ENCODE measurements around the gene CEBPE. TPM values are rescaled to one million over a fixed set of nuclear protein-coding genes. Genes with fewer than 3 reads are reported as not detected.

Gene CEBPE
- total and polyA plus RNA-seq, 2 donors (not counting 1 experiment from before 2014, with no cell fraction given): 0.37 to 0.45 TPM

DNA sequence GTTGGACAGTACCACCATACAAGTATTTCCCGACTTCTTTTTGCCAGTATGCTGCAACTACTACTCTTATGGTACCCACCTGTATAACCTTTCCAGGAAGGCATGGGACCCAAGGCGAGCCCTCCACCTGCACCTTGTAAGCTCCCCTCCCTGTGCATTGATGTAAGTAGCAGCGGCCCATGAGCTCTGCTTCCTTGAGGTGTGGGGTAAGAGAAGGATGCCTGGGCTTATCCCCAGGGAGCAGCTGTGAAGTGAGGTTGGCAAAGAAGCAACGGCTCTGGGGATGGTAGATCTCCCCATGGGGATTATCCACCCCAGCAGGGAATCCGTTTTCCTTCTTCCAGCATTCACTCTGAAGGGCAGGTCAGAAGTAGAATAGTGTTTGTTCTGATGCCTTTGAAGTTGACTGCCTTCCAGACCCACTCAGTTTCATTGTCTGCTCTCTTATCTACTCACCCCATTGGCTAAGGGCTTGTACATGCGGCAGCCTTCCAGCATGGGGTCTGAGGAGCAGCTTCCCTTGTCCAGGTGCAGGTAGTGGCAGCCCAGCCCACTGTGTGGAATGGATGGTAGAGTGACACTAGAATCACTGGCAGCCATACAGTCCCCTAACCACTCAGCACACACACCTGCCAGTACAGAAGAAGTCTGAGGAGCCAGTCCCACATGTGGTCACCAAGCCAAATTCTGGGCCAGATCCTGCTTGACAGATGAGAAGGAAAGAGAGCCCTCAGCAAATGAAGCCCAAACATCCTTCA lies 17.7 kb downstream of the CEBPE start:
- H3K4me3 Mint-ChIP-seq: no peak overlapping the region
- WGBS (ENCODE audit: insufficient coverage): 100% methylated on average over 1 of the region's 6 CpGs
- no peaks in the 10 kb centered on the region for H3K9me3 Mint-ChIP-seq (ENCODE audit: insufficient read depth)
- Histone ChIP-seq H3K9me3 (ENCODE audit: control extremely low read depth in 1 of 3, control insufficient read depth in 2 of 3, insufficient read depth in 1 of 3, low read length in 2 of 3) (no peaks in the 10 kb centered on the region), H3K4me1 (ENCODE audit: control insufficient read depth in 2 of 2, insufficient read depth in 2 of 2, low read length in 2 of 2) (peaks cover 7 to 9% of the 10 kb centered on the region in 2 donors), H3K4me3 (ENCODE audit: control extremely low read depth in 1 of 5, extremely low read depth in 1 of 5, insufficient read depth in 1 of 5, low read depth in 2 of 5, low read length in 4 of 5) (no peak overlapping the region), H2AFZ (ENCODE audit: insufficient read depth, low read depth, low read length, poor library complexity, severe bottlenecking) (no peak overlapping the region), H3K27me3 (replicated peaks in 1 of 4; ENCODE audit: control extremely low read depth in 1 of 4, control insufficient read depth in 3 of 4, insufficient read depth in 4 of 4, low read length in 3 of 4) (no peaks in the 10 kb centered on the region), H3K36me3 (replicated peaks in 1 of 2; ENCODE audit: control extremely low read depth in 1 of 2, control insufficient read depth in 1 of 2, extremely low read depth in 1 of 2, insufficient read depth in 2 of 2, low read length in 1 of 2) (peaks cover 5 to 25% of the 10 kb centered on the region in 2 experiments), H3K9ac (ENCODE audit: low read length) (no peak overlapping the region), H3K79me2 (ENCODE audit: control insufficient read depth, insufficient read depth, low read length) (peaks cover 35% of the 10 kb centered on the region), H3K4me2 (replicated peaks; ENCODE audit: low read depth, low read length, poor library complexity, severe bottlenecking) (no peak overlapping the region), H4K20me1 (ENCODE audit: control insufficient read depth, insufficient read depth, low read length, poor library complexity, severe bottlenecking) (peaks cover 5% of the 10 kb centered on the region), H3K27ac (ENCODE audit: low read length in 2 of 2) (no peak overlapping the region)
- H3K27ac Mint-ChIP-seq: no peak overlapping the region
- ATAC-seq (ENCODE audit: low read depth) (no peak), DNase-seq (no peak)
- ChIA-PET POLR2A (interaction anchor here (0.5 kb wide), 1 partner anchor 28 kb away, joined by 5 read pairs; no protein-coding TSS in a partner anchor), CTCF (interaction anchor here (1.7 kb wide), 1 partner anchor 33 kb away, joined by 5 read pairs; no protein-coding TSS in a partner anchor)
- H3K27me3 Mint-ChIP-seq: no peaks in the 10 kb centered on the region
- no peak for TF ChIP-seq EZH2 (IDR thresholded peaks at IDR 0.05; ENCODE audit: borderline replicate concordance, insufficient read depth, low read depth, low read length, poor library complexity, severe bottlenecking)
- TF ChIP-seq, protein P1, sequence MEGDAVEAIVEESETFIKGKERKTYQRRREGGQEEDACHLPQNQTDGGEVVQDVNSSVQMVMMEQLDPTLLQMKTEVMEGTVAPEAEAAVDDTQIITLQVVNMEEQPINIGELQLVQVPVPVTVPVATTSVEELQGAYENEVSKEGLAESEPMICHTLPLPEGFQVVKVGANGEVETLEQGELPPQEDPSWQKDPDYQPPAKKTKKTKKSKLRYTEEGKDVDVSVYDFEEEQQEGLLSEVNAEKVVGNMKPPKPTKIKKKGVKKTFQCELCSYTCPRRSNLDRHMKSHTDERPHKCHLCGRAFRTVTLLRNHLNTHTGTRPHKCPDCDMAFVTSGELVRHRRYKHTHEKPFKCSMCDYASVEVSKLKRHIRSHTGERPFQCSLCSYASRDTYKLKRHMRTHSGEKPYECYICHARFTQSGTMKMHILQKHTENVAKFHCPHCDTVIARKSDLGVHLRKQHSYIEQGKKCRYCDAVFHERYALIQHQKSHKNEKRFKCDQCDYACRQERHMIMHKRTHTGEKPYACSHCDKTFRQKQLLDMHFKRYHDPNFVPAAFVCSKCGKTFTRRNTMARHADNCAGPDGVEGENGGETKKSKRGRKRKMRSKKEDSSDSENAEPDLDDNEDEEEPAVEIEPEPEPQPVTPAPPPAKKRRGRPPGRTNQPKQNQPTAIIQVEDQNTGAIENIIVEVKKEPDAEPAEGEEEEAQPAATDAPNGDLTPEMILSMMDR (IDR thresholded peaks at IDR 0.05): no peak
- intact Hi-C loops (cut with micrococcal nuclease): no loop called here
- peaks cover 21% of the 10 kb centered on the region for H3K4me1 Mint-ChIP-seq

All from B cell (primary cell).